T-helper 1 cell treated with Interleukin-12 subunit alpha and Interleukin-12 subunit beta and Interleukin-4 antibody, amounts not matched to agents 30 μg/mL and 1 μg/mL, for 36 hours (primary cell): ENCODE data around the gene SUSD1.

Source experiments
- H3K27ac Mint-ChIP-seq: one replicate; pipeline ENCODE4 v1.8.0; 2021; ENCODE audit warnings: mild to moderate bottlenecking, mixed read lengths
- H3K27me3 Mint-ChIP-seq: one replicate; pipeline ENCODE4 v1.8.0; 2021; ENCODE audit warnings: low read depth, mixed read lengths
- H3K36me3 Mint-ChIP-seq: one replicate; pipeline ENCODE4 v1.8.0; 2021; ENCODE audit warnings: low read depth, mixed read lengths
- H3K4me1 Mint-ChIP-seq: one replicate; pipeline ENCODE4 v1.8.0; 2021; ENCODE audit warnings: low read depth, mixed read lengths
- H3K4me3 Mint-ChIP-seq: one replicate; pipeline ENCODE4 v1.8.0; 2021; ENCODE audit warnings: mild to moderate bottlenecking, moderate library complexity, mixed read lengths
- H3K9me3 Mint-ChIP-seq: one replicate; pipeline ENCODE4 v1.8.0; 2021; ENCODE audit warnings: mixed read lengths

Gene SUSD1

DNA sequence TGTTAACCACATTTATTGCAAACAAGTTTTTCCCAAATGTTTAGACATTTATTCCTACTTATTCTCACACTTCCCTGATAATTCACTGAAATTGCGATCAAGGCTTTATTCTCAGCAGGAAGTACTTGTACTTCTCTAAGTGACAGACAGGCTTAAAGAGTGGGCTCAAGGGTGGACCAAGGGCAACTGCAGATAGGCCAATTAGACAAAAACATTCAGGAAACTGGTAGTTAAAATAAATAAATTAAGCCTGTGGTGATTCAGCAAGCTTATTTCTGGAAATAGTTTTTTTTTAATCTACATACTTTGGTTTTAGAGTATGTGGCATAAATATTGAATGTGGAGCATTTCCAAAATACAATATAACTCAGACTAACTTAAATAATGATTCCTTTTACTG is 142.4 kb downstream of the SUSD1 start:
- Mint-ChIP-seq H3K27ac (no peak overlapping the region), H3K4me3 (no peak overlapping the region), H3K9me3 (no peaks in the 10 kb centered on the region), H3K4me1 (peaks cover 45% of the 10 kb centered on the region), H3K27me3 (peaks cover 32% of the 10 kb centered on the region), H3K36me3 (peaks cover 19% of the 10 kb centered on the region)

DNA sequence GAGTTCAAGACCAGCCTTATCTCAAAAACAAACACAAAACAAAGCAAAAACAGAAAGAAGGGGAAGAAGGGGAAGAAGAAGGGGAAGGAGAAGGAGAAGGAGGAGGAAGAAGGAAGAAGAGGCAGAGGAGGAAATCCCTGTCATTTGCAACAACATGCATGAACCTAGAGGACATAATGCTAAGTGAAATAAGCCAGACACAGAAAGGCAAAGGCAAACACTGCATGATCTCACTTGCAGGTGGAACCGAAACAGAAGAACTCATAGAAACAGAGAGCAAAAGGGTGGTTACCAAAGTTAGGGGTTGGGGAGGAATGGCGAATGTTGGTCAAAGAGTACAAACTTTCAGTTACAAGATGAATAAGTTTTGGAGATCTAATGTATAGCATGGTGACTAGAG is 143.1 kb downstream of the SUSD1 start:
- Mint-ChIP-seq H3K9me3 (no peaks in the 10 kb centered on the region), H3K4me3 (no peak overlapping the region), H3K27me3 (peaks cover 32% of the 10 kb centered on the region), H3K36me3 (peaks cover 19% of the 10 kb centered on the region), H3K4me1 (peaks cover 38% of the 10 kb centered on the region), H3K27ac (peak overlapping the region; percentile 16)

- Mint-ChIP-seq H3K4me3 (no peak overlapping the region), H3K27ac (no peak overlapping the region), H3K36me3 (peaks cover 19% of the 10 kb centered on the region)
Measured at GRCh38 chr9:112031400-112031799, 143.7 kb downstream of the SUSD1 start.

DNA sequence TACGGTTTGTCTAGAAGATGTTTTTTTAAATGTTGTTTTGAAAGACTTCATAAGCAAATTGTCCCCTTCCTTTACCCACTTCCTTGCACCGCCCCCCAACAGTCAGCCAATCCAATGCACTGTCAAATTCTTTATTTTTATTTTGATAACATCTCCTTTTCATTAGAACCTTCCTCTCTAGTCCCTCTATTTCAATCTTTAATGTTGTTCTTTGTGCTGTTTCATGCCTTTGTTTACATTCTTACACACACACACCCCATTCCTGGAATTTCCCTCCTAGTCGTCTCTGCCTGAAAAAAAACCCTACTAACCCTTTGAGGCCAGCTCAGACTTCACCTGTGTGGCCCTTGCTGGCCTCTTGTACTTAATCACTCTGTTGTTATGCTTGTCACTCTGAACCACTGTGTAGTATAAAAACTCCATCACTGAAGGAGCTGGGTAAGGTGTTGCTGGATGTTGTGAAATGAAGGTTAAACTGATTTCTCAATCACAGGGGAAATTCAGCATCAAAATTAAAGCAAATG is 145.1 kb downstream of the SUSD1 start:
- Mint-ChIP-seq H3K4me3 (peak overlapping the region; percentile 16), H3K36me3 (peaks cover 18% of the 10 kb centered on the region), H3K27me3 (peaks cover 39% of the 10 kb centered on the region), H3K4me1 (peaks cover 31% of the 10 kb centered on the region), H3K27ac (peak overlapping the region; percentile 18), H3K9me3 (no peaks in the 10 kb centered on the region)

More at GRCh38 chr9:112031400-112031799, 143.7 kb downstream of the SUSD1 start:
- peaks cover 33% of the 10 kb centered on the region for H3K27me3 Mint-ChIP-seq
- peaks cover 36% of the 10 kb centered on the region for H3K4me1 Mint-ChIP-seq
- H3K9me3 Mint-ChIP-seq: no peaks in the 10 kb centered on the region

DNA sequence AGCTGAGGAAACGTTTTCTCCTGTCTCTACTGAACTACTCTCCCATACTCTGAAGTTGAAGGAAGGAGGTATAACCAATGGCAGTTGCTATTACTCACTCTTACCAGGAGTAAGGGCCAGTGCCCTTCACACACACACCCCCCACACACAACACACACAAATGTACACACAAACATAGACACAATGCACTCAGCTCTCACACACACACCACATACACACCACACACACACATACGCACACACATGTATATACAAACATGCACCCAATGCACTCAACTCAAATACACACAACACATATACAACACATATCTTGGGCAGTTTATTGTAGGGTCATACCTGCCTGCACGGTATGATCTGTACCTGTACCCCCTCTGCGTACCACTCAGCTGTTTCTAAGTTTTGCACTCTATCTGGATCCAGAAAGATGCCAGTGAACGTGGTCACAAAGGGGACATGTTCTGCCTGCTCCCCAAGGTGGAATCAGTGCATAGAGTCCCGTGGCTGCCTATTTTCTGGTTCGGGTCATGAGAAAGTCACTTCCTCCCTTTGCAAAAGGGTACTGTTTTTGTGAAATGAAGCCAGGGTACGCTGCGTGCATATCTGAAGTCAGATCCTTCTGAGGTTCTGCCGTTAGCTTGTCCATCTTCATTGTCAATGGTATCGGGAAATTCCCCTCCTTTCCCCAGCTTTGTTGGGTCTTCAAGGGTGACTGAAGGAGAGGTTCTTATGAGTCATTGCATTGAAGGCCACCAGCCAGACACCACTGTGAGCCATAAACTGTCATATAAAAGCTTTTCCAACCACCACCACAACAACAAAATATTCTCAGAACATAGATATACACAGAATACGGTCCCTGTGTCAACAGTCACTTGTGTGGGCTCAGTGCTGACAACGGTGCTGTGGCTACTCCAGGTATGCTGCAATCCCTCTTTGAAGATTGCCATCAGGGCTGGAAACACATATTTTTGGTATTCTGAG is 146.6 kb downstream of the SUSD1 start:
- Mint-ChIP-seq H3K27ac (no peak overlapping the region), H3K36me3 (peaks cover 12% of the 10 kb centered on the region), H3K27me3 (peaks cover 30% of the 10 kb centered on the region), H3K4me3 (no peak overlapping the region), H3K4me1 (peaks cover 26% of the 10 kb centered on the region), H3K9me3 (no peaks in the 10 kb centered on the region)

DNA sequence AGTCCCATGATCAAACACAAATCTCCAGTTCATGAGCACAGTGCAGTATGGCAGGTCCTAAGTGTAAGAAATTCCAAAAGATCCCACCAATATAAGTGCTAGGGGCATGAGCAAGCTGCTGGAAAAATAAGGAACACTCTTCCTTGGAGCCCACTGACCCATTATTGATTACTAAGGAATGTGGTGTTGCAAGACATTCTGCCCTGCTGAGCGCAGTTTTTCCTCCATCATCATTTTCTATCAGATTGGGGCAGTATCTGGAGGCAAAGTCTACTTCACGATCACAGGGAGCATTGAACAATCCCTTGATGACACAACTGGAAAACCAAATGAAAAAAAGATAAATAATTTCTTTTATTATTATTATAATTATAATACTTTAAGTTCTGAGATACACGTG is 149.2 kb downstream of the SUSD1 start:
- no peak overlapping the region for H3K4me3 Mint-ChIP-seq
- H3K9me3 Mint-ChIP-seq: no peaks in the 10 kb centered on the region
- peaks cover 29% of the 10 kb centered on the region for H3K27me3 Mint-ChIP-seq
- no peak overlapping the region for H3K27ac Mint-ChIP-seq
- H3K4me1 Mint-ChIP-seq: peaks cover 16% of the 10 kb centered on the region
- H3K36me3 Mint-ChIP-seq: peaks cover 6% of the 10 kb centered on the region

GRCh38 chr9:112021742-112022141 is 153.4 kb downstream of the SUSD1 start:
- peaks cover 4% of the 10 kb centered on the region for H3K4me1 Mint-ChIP-seq
- H3K9me3 Mint-ChIP-seq: no peaks in the 10 kb centered on the region
- H3K27me3 Mint-ChIP-seq: peaks cover 44% of the 10 kb centered on the region
- H3K4me3 Mint-ChIP-seq: no peak overlapping the region
- H3K27ac Mint-ChIP-seq: no peak overlapping the region
- peaks cover 3% of the 10 kb centered on the region for H3K36me3 Mint-ChIP-seq

- Mint-ChIP-seq H3K27ac (no peak overlapping the region), H3K36me3 (peaks cover 3% of the 10 kb centered on the region), H3K27me3 (peaks cover 47% of the 10 kb centered on the region), H3K4me1 (peaks cover 4% of the 10 kb centered on the region), H3K9me3 (no peaks in the 10 kb centered on the region), H3K4me3 (no peak overlapping the region)
Measured at GRCh38 chr9:112020680-112021596, 154.2 kb downstream of the SUSD1 start.

- Mint-ChIP-seq H3K27me3 (peaks cover 42% of the 10 kb centered on the region), H3K4me1 (peaks cover 4% of the 10 kb centered on the region), H3K9me3 (no peaks in the 10 kb centered on the region), H3K36me3 (no peaks in the 10 kb centered on the region), H3K4me3 (no peak overlapping the region), H3K27ac (no peak overlapping the region)
Measured at GRCh38 chr9:112017878-112018277, 157.2 kb downstream of the SUSD1 start.

- peaks cover 42% of the 10 kb centered on the region for H3K27me3 Mint-ChIP-seq
- H3K4me3 Mint-ChIP-seq: no peak overlapping the region
- peaks cover 9% of the 10 kb centered on the region for H3K4me1 Mint-ChIP-seq
- H3K27ac Mint-ChIP-seq: no peak overlapping the region
- H3K9me3 Mint-ChIP-seq: no peaks in the 10 kb centered on the region
- no peaks in the 10 kb centered on the region for H3K36me3 Mint-ChIP-seq
Measured at GRCh38 chr9:112015736-112016135, 159.4 kb downstream of the SUSD1 start.

DNA sequence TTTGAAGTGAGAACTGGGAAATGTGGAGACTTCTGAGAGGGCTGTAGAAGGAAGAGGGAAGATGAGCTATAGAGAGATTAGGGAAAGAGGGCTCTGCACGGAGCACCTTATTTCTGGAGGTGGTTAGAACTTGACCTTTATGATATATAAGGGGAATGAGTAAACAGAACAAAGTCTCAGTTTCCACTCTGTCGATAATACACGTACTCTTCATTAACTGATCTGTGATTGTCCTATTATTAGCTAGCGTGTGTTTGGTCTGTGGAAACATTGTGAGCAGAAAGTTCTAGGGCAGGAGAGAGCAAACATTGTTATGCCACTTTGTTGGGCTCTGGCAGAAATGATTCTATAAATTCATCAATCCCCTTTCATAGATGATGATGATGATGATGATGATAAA is 159.9 kb downstream of the SUSD1 start:
- no peaks in the 10 kb centered on the region for H3K36me3 Mint-ChIP-seq
- no peak overlapping the region for H3K4me3 Mint-ChIP-seq
- peaks cover 43% of the 10 kb centered on the region for H3K27me3 Mint-ChIP-seq
- peaks cover 7% of the 10 kb centered on the region for H3K4me1 Mint-ChIP-seq
- no peak overlapping the region for H3K27ac Mint-ChIP-seq
- no peaks in the 10 kb centered on the region for H3K9me3 Mint-ChIP-seq

DNA sequence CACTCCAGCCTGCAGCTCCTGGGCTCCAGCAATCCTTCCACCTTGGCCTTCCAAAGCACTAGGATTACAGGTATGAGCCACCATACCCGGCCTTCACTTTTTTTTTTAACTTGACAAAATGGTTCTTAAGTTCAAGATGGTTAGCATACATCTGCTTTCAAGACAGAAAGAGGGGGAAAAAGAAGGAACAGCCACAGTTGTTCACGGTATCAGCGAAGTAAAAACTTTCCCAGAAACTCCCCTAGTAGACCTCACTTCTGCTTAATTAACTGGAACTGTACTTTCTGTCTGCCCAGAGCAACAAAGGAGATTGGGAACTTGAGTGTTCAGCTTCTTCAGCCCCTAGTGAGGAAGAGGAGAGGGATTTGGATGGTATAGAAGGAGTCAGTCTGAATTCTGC is 161.8 kb downstream of the SUSD1 start:
- Mint-ChIP-seq H3K9me3 (no peaks in the 10 kb centered on the region), H3K4me1 (peaks cover 7% of the 10 kb centered on the region), H3K27me3 (peaks cover 53% of the 10 kb centered on the region), H3K36me3 (no peaks in the 10 kb centered on the region), H3K27ac (no peak overlapping the region), H3K4me3 (no peak overlapping the region)

GRCh38 chr9:112012026-112012902 is 162.8 kb downstream of the SUSD1 start:
- Mint-ChIP-seq H3K4me1 (peaks cover 7% of the 10 kb centered on the region), H3K36me3 (no peaks in the 10 kb centered on the region), H3K27ac (no peak overlapping the region), H3K4me3 (no peak overlapping the region), H3K27me3 (peaks cover 53% of the 10 kb centered on the region), H3K9me3 (no peaks in the 10 kb centered on the region)
